HEK293 (cell line): Measurements from ENCODE around the gene PIANP.
A peak's percentile ranks its signal among the peaks of the same experiment; 100 is the strongest.
"Not testable (repeated sequence)": the region's sequence is repeated elsewhere in the genome, so short reads cannot be mapped to it uniquely, and the experiment has no call there.

Experiments used
- CTCF ChIA-PET: fragments of 350-600 bp; formaldehyde crosslinking; extraction: SDS; loops from one replicate; lab custom pipeline; 2021; ENCODE audit warnings: antibody characterized with exemption; lab: Yijun Ruan, JAX
- POLR2A ChIA-PET: fragments of 300-600 bp; formaldehyde crosslinking; extraction: SDS; loops from one replicate; lab custom pipeline; 2020; ENCODE audit warnings: antibody characterized with exemption, inconsistent platforms; lab: Yijun Ruan, JAX
- H3K27ac ChIP-seq: fragments of 200-500 bp; sonication (Bioruptor generic); 2 replicates; pipeline ENCODE4 v1.5.1; 2014; ENCODE audit warnings: low read depth, low read length, control low read depth, inconsistent platforms; ENCODE audit errors: extremely low read depth
- H3K36me3 ChIP-seq, 2 experiments: fragments of 200-500 bp in 1 of 2; sonication (Bioruptor generic) in 1 of 2; 1 replicate in 1 of 2; 2 replicates in 1 of 2; pipeline ENCODE4 v1.5.1; 2014 to 2017; ENCODE audit warnings: inconsistent platforms in 2 of 2, low read length in 2 of 2; ENCODE audit not compliant: control insufficient read depth in 2 of 2, insufficient read depth in 1 of 2
- H3K4me1 ChIP-seq: fragments of 200-500 bp; sonication (Bioruptor generic); 2 replicates; pipeline ENCODE4 v1.5.1; 2014; ENCODE audit warnings: mild to moderate bottlenecking, low read length, inconsistent platforms; ENCODE audit not compliant: control insufficient read depth, insufficient read depth
- H3K4me3 ChIP-seq: 2 replicates; pipeline ENCODE4 v1.5.1; 2011; ENCODE audit warnings: low read depth, mild to moderate bottlenecking, control low read depth, low read length, moderate library complexity
- H3K9me3 ChIP-seq: fragments of 200-500 bp; sonication (Bioruptor generic); 2 replicates; pipeline ENCODE4 v1.5.1; 2014; ENCODE audit warnings: low read depth, low read length, inconsistent platforms; ENCODE audit not compliant: control insufficient read depth, insufficient read depth
- HOXA7 ChIP-seq: sonication (generic); formaldehyde crosslinking; IDR thresholded peaks from 2 replicates; pipeline ENCODE4 v1.8.1; 2022; ENCODE audit warnings: missing genetic modification reagents, borderline replicate concordance
- RBAK ChIP-seq: fragments of 450-650 bp; formaldehyde crosslinking; IDR thresholded peaks from 2 replicates; pipeline ENCODE4 v1.5.1; 2016; ENCODE audit warnings: missing biosample characterization, missing genetic modification characterization
- SP2 ChIP-seq: fragments of 450-650 bp; formaldehyde crosslinking; IDR thresholded peaks from 2 replicates; pipeline ENCODE4 v1.5.1; 2016; ENCODE audit warnings: missing biosample characterization, missing genetic modification characterization
- ZBTB17 ChIP-seq: fragments of 450-650 bp; formaldehyde crosslinking; IDR thresholded peaks from 2 replicates; pipeline ENCODE4 v1.5.1; 2016; ENCODE audit warnings: missing biosample characterization, missing genetic modification characterization
- ZFP41 ChIP-seq: fragments of 450-650 bp; formaldehyde crosslinking; IDR thresholded peaks from 2 replicates; pipeline ENCODE4 v1.5.1; 2016; ENCODE audit warnings: missing biosample characterization, missing genetic modification characterization, borderline replicate concordance
- ZNF155 ChIP-seq: fragments of 450-650 bp; formaldehyde crosslinking; IDR thresholded peaks from 2 replicates; pipeline ENCODE4 v1.5.1; 2016; ENCODE audit warnings: missing biosample characterization, missing genetic modification characterization
- ZNF654 ChIP-seq: fragments of 450-650 bp; formaldehyde crosslinking; IDR thresholded peaks from 2 replicates; pipeline ENCODE4 v1.5.1; 2016; ENCODE audit warnings: low read depth, missing biosample characterization, missing genetic modification characterization
- ZNF837 ChIP-seq: fragments of 450-650 bp; formaldehyde crosslinking; IDR thresholded peaks from 2 replicates; pipeline ENCODE4 v1.5.1; 2016; ENCODE audit warnings: missing biosample characterization, missing genetic modification characterization
- TF ChIP-seq, protein P1 (sequence below): fragments of 450-650 bp; formaldehyde crosslinking; IDR thresholded peaks from 2 replicates; pipeline ENCODE4 v1.5.1; 2016; ENCODE audit warnings: missing biosample characterization, missing genetic modification characterization
- TF ChIP-seq, protein P2 (sequence below): fragments of 450-650 bp; formaldehyde crosslinking; IDR thresholded peaks from 2 replicates; pipeline ENCODE4 v1.5.1; 2016; ENCODE audit warnings: missing biosample characterization, missing genetic modification characterization
- TF ChIP-seq, protein P3 (sequence below): fragments of 450-650 bp; formaldehyde crosslinking; IDR thresholded peaks from 2 replicates; pipeline ENCODE4 v1.5.1; 2016; ENCODE audit warnings: missing biosample characterization, missing genetic modification characterization
- TF ChIP-seq, protein P4 (sequence below): fragments of 450-650 bp; formaldehyde crosslinking; IDR thresholded peaks from 2 replicates; pipeline ENCODE4 v1.5.1; 2016; ENCODE audit warnings: missing biosample characterization, missing genetic modification characterization, low read depth
- TF ChIP-seq, protein P5 (sequence below): fragments of 450-650 bp; formaldehyde crosslinking; IDR thresholded peaks from 2 replicates; pipeline ENCODE4 v1.5.1; 2016; ENCODE audit warnings: missing biosample characterization, missing genetic modification characterization

Gene PIANP

DNA sequence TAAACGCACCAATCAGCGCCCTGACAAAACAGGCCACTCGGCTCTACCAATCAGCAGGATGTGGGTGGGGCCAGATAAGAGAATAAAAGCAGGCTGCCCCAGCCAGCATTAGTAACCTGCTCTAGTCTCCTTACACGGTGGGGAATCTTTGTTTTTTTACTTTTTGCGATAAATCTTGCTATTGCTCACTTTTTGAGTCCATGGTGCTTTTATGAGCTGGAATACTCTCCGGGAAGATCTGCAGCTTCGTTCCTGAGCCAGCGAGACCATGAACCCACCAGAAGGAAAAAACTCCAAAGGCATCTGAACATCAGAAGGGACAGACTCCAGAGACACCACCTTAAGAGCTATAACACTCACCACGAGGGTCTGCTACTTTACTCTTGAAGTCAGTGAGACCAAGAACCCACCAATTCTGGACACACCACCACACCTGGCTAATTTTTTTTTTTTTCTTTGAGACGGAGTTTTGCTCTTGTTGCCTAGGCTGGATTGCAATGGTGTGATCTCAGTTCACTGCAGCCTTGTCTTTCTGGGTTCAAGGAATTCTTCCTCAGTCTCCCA is 16.3 kb upstream of the PIANP start:
- Histone ChIP-seq H3K4me1 (no peaks in the 10 kb centered on the region), H3K27ac (no peak overlapping the region), H3K9me3 (no peaks in the 10 kb centered on the region), H3K36me3 (no peaks in the 10 kb centered on the region), H3K4me3 (no peak overlapping the region)
- POLR2A ChIA-PET: interaction anchor here (0.8 kb wide), 1 partner anchor 60 kb away, joined by 3 read pairs; no protein-coding TSS in a partner anchor
- CTCF ChIA-PET: interaction anchor here (0.6 kb wide), 1 partner anchor 96 kb away, joined by 3 read pairs; no protein-coding TSS in a partner anchor
- TF ChIP-seq RBAK (tag by site-specific recombination) (no peak), ZFP41 (tag by site-specific recombination) (no peak), ZNF654 (no peak), HOXA7 (CRISPR knock-in tag) (no peak), ZNF155 (tag by site-specific recombination) (no peak), ZNF837 (no peak), ZBTB17 (tag by site-specific recombination) (no peak)
- TF ChIP-seq, protein P1, sequence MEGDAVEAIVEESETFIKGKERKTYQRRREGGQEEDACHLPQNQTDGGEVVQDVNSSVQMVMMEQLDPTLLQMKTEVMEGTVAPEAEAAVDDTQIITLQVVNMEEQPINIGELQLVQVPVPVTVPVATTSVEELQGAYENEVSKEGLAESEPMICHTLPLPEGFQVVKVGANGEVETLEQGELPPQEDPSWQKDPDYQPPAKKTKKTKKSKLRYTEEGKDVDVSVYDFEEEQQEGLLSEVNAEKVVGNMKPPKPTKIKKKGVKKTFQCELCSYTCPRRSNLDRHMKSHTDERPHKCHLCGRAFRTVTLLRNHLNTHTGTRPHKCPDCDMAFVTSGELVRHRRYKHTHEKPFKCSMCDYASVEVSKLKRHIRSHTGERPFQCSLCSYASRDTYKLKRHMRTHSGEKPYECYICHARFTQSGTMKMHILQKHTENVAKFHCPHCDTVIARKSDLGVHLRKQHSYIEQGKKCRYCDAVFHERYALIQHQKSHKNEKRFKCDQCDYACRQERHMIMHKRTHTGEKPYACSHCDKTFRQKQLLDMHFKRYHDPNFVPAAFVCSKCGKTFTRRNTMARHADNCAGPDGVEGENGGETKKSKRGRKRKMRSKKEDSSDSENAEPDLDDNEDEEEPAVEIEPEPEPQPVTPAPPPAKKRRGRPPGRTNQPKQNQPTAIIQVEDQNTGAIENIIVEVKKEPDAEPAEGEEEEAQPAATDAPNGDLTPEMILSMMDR (tag by site-specific recombination): no peak
- TF ChIP-seq, protein P2, sequence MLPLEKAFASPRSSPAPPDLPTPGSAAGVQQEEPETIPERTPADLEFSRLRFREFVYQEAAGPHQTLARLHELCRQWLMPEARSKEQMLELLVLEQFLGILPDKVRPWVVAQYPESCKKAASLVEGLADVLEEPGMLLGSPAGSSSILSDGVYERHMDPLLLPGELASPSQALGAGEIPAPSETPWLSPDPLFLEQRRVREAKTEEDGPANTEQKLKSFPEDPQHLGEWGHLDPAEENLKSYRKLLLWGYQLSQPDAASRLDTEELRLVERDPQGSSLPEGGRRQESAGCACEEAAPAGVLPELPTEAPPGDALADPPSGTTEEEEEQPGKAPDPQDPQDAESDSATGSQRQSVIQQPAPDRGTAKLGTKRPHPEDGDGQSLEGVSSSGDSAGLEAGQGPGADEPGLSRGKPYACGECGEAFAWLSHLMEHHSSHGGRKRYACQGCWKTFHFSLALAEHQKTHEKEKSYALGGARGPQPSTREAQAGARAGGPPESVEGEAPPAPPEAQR: no peak
- TF ChIP-seq, protein P3, sequence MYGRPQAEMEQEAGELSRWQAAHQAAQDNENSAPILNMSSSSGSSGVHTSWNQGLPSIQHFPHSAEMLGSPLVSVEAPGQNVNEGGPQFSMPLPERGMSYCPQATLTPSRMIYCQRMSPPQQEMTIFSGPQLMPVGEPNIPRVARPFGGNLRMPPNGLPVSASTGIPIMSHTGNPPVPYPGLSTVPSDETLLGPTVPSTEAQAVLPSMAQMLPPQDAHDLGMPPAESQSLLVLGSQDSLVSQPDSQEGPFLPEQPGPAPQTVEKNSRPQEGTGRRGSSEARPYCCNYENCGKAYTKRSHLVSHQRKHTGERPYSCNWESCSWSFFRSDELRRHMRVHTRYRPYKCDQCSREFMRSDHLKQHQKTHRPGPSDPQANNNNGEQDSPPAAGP: no peak
- TF ChIP-seq, protein P4, sequence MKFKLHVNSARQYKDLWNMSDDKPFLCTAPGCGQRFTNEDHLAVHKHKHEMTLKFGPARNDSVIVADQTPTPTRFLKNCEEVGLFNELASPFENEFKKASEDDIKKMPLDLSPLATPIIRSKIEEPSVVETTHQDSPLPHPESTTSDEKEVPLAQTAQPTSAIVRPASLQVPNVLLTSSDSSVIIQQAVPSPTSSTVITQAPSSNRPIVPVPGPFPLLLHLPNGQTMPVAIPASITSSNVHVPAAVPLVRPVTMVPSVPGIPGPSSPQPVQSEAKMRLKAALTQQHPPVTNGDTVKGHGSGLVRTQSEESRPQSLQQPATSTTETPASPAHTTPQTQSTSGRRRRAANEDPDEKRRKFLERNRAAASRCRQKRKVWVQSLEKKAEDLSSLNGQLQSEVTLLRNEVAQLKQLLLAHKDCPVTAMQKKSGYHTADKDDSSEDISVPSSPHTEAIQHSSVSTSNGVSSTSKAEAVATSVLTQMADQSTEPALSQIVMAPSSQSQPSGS (tag by site-specific recombination): no peak
- TF ChIP-seq, protein P5, sequence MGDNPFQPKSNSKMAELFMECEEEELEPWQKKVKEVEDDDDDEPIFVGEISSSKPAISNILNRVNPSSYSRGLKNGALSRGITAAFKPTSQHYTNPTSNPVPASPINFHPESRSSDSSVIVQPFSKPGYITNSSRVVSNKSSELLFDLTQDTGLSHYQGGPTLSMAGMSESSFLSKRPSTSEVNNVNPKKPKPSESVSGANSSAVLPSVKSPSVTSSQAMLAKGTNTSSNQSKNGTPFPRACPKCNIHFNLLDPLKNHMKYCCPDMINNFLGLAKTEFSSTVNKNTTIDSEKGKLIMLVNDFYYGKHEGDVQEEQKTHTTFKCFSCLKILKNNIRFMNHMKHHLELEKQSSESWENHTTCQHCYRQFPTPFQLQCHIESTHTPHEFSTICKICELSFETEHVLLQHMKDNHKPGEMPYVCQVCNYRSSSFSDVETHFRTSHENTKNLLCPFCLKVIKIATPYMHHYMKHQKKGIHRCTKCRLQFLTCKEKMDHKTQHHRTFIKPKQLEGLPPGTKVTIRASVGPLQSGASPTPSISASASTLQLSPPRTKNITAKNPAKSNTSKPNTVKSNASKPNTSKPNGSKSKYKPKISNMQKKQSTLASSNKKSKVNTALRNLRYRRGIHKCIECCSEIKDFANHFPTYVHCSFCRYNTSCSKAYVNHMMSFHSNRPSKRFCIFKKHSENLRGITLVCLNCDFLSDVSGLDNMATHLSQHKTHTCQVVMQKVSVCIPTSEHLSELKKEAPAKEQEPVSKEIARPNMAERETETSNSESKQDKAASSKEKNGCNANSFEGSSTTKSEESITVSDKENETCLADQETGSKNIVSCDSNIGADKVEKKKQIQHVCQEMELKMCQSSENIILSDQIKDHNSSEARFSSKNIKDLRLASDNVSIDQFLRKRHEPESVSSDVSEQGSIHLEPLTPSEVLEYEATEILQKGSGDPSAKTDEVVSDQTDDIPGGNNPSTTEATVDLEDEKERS: no peak

DNA sequence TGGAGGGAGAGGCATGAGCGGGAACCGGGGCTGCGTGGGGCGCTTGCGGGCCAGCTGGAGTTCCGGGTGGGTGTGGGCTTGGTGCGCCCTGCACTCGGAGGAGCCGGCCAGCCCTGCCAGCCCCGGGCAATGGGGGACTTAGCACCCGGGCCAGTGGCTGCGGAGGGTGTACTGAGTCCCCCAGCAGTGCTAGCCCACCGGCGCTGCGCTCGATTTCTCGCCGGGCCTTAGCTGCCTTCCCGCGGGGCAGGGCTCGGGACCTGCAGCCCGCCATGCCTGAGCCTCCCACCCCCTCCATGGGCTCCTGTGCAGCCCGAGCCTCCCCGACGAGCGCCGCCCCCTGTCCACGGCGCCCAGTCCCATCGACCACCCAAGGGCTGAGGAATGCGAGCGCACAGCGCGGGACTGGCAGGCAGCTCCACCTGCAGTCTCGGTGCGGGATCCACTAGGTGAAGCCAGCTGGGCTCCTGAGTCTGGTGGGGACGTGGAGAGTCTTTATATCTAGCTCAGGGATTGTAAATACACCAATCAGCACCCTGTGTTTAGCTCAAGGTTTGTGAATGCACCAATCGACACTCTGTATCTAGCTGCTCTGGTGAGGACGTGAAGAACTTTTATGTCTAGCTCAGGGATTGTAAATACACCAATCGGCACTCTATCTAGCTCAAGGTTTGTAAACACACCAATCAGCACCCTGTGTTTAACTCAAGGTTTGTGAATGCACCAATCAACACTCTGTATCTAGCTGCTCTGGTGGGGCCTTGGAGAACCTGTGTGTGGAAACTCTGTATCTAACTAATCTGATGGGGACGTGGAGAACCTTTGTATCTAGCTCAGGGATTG is 15.6 kb upstream of the PIANP start:
- peak; percentile 11; the same call in 1 of the 2 replicates for TF ChIP-seq SP2 (tag by site-specific recombination)
- POLR2A ChIA-PET: interaction anchor here (0.8 kb wide), 1 partner anchor 61 kb away, joined by 3 read pairs; no protein-coding TSS in a partner anchor
- H3K4me3 ChIP-seq, H3K36me3 ChIP-seq, CTCF ChIA-PET, H3K4me1 ChIP-seq, H3K27ac ChIP-seq, H3K9me3 ChIP-seq: not testable (repeated sequence)
